22Rv1 (cell line): Measurements from ENCODE around the gene GOLGA2.

Experiments
- CTCF ChIP-seq: fragments of 450-650 bp; IDR thresholded peaks from 2 replicates; pipeline ENCODE4 v1.5.1; 2017; ENCODE audit warnings: mild to moderate bottlenecking
- ZFX ChIP-seq: fragments of 450-650 bp; IDR thresholded peaks from 2 replicates; pipeline ENCODE4 v1.6.1; 2017; ENCODE audit warnings: antibody characterized with exemption, borderline replicate concordance

- no peak for TF ChIP-seq CTCF
- no peak for TF ChIP-seq ZFX
Observed at GRCh38 chr9:128208386-128208785, 67.4 kb downstream of the GOLGA2 start.
